ENCODE data around the gene DIPK2A. TPM values are rescaled to one million over a fixed set of nuclear protein-coding genes. Genes with fewer than 3 reads are reported as not detected.

DIPK2A gene
- total RNA-seq, 4 donors from 2014 or later: 26.6 to 63.5 (median 51.2) TPM

GRCh38 chr3:143970773-143971358 is 757 bp upstream of the DIPK2A start:
- Histone ChIP-seq H3K36me3 (no peaks in the 10 kb centered on the region), H3K27ac (peak overlapping the region; percentile 95), H3K4me3 (peak overlapping the region; percentile 84), H3K9me3 (no peaks in the 10 kb centered on the region), H3K4me1 (peaks cover 19% of the 10 kb centered on the region), H3K27me3 (no peaks in the 10 kb centered on the region)
- under 1% methylated on average over 11 of the region's 37 CpGs for WGBS
- TF ChIP-seq POLR2AphosphoS5 (IDR thresholded peaks at IDR 0.05) (no peak), EP300 (IDR thresholded peaks at IDR 0.05) (no peak), POLR2A (IDR thresholded peaks at IDR 0.05) (no peak)
- TF ChIP-seq, protein P1, sequence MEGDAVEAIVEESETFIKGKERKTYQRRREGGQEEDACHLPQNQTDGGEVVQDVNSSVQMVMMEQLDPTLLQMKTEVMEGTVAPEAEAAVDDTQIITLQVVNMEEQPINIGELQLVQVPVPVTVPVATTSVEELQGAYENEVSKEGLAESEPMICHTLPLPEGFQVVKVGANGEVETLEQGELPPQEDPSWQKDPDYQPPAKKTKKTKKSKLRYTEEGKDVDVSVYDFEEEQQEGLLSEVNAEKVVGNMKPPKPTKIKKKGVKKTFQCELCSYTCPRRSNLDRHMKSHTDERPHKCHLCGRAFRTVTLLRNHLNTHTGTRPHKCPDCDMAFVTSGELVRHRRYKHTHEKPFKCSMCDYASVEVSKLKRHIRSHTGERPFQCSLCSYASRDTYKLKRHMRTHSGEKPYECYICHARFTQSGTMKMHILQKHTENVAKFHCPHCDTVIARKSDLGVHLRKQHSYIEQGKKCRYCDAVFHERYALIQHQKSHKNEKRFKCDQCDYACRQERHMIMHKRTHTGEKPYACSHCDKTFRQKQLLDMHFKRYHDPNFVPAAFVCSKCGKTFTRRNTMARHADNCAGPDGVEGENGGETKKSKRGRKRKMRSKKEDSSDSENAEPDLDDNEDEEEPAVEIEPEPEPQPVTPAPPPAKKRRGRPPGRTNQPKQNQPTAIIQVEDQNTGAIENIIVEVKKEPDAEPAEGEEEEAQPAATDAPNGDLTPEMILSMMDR (IDR thresholded peaks at IDR 0.05): no peak
- peak; percentile 74 to 83 for DNase-seq (ENCODE audit: low spot score in 2 of 2)

- Histone ChIP-seq H3K9me3 (no peaks in the 10 kb centered on the region), H3K27ac (peak overlapping the region; percentile 95), H3K4me1 (peaks cover 30% of the 10 kb centered on the region), H3K27me3 (no peaks in the 10 kb centered on the region), H3K4me3 (peak overlapping the region; percentile 84), H3K36me3 (no peaks in the 10 kb centered on the region)
- peak in 1 of 2 donors; percentile 95 for DNase-seq (ENCODE audit: low spot score in 2 of 2)
- WGBS: 0% methylated on average over 22 of the region's 42 CpGs
- TF ChIP-seq EP300 (IDR thresholded peaks at IDR 0.05) (no peak), POLR2A (IDR thresholded peaks at IDR 0.05) (no peak), POLR2AphosphoS5 (IDR thresholded peaks at IDR 0.05) (no peak)
- TF ChIP-seq, protein P1 (IDR thresholded peaks at IDR 0.05): no peak
Measured at GRCh38 chr3:143972155-143972504, 507 bp downstream of the DIPK2A start.

- DNase-seq (ENCODE audit: low spot score in 2 of 2): peak; percentile 81 to 93
Measured at GRCh38 chr3:143972505-143973258, 1.1 kb downstream of the DIPK2A start.

GRCh38 chr3:143973259-143974021 is 1.8 kb downstream of the DIPK2A start:
- Histone ChIP-seq H3K36me3 (no peaks in the 10 kb centered on the region), H3K4me3 (peak overlapping the region; percentile 84), H3K27ac (peak overlapping the region; percentile 95), H3K27me3 (no peaks in the 10 kb centered on the region), H3K9me3 (no peaks in the 10 kb centered on the region), H3K4me1 (peaks cover 41% of the 10 kb centered on the region)
- no peak for DNase-seq (ENCODE audit: low spot score in 2 of 2)
- TF ChIP-seq, protein P1 (IDR thresholded peaks at IDR 0.05): no peak
- TF ChIP-seq POLR2A (IDR thresholded peaks at IDR 0.05) (no peak), EP300 (IDR thresholded peaks at IDR 0.05) (no peak), POLR2AphosphoS5 (IDR thresholded peaks at IDR 0.05) (no peak)
- WGBS: under 1% methylated on average over 28 of the region's 28 CpGs

More at GRCh38 chr3:143972505-143973258, 1.1 kb downstream of the DIPK2A start:
- no peaks in the 10 kb centered on the region for H3K9me3 ChIP-seq
- no peaks in the 10 kb centered on the region for H3K36me3 ChIP-seq
- no peaks in the 10 kb centered on the region for H3K27me3 ChIP-seq
- H3K4me3 ChIP-seq: peak overlapping the region; percentile 84
- peak overlapping the region; percentile 95 for H3K27ac ChIP-seq
- no peak for TF ChIP-seq POLR2A (IDR thresholded peaks at IDR 0.05)
- TF ChIP-seq, protein P1 (IDR thresholded peaks at IDR 0.05): peak in 1 of 2 donors; percentile 48
- peaks cover 36% of the 10 kb centered on the region for H3K4me1 ChIP-seq
- WGBS: 0% methylated on average over 12 of the region's 83 CpGs

Data from suprapubic skin (tissue), 4 donors.